ENCODE measurements around the gene SUN2. TPM values are rescaled to one million over a fixed set of nuclear protein-coding genes. Genes with fewer than 3 reads are reported as not detected.

The SUN2 gene
- total and polyA plus RNA-seq, 5 donors from 2014 or later = 260 to 454 (median 331) TPM

DNA sequence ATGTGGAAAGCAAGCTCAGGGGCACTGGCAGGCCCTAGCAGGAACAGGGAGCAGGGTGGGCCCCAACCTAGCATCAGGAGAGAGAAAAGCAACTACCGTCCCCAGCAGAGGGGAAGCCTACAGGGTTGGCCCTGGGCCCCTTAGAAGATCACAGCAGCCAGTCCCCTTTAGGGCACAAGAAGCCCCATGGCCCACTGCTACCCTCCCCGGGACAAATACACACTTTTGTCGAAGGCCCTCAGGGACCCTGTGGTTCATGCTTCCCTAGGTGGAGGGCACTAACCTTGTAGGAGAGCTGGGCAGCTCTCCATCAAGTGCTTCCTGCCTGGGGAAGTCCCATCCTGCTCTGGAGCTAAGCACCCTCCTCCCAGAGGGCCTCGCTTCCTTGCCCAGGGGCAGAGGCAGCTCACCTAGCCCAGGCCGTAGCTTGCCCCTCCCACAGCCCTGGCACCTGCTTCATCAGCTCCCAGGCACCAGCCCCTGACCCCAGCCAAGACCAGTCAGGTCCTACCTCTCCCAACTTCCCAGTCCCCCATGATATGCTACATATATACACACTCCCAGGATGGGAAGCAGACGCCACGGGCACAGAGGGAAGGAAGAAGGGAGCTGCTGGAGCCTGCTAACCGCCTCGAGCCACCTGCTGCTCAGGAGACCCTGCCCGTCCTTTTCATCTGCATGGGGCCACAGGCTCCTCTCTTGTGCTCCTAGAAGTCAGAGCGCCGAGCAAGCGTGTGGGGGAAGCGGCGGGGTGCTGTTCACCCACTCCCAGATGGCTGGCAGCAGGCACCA lies 20.1 kb downstream of the SUN2 start:
- H3K27me3 ChIP-seq (ENCODE audit: control insufficient read depth, insufficient read depth, low read length) = no peaks in the 10 kb centered on the region
- ATAC-seq (ENCODE audit: low read depth in 2 of 2) (no peak), DNase-seq (peak in 1 of 3 donors; percentile 34)
- Mint-ChIP-seq H3K4me1 (peaks cover 5 to 61% (median 22%) of the 10 kb centered on the region in 4 donors), H3K36me3 (peaks cover 27% of the 10 kb centered on the region), H3K4me3 (peak overlapping the region in 2 of 4 donors; percentile 31 to 77), H3K27ac (peak overlapping the region; percentile 80 to 89 (median 89)), H3K9me3 (no peaks in the 10 kb centered on the region), H3K27me3 (no peaks in the 10 kb centered on the region)
- H3K27ac ChIP-seq (ENCODE audit: insufficient read depth, low read length, poor library complexity, severe bottlenecking) = peak overlapping the region; percentile 47
- peaks cover 75% of the 10 kb centered on the region for H3K36me3 ChIP-seq (ENCODE audit: control insufficient read depth, insufficient read depth, low read length)
- no peak overlapping the region for H3K4me3 ChIP-seq (ENCODE audit: low read depth, low read length)
- peaks cover 23% of the 10 kb centered on the region for H3K4me1 ChIP-seq (ENCODE audit: control insufficient read depth, insufficient read depth, low read length, poor library complexity, severe bottlenecking)
- H3K9me3 ChIP-seq (ENCODE audit: control insufficient read depth in 2 of 2, low read length in 2 of 2) = no peaks in the 10 kb centered on the region

GRCh38 chr22:38735126-38735464 lies 20.7 kb downstream of the SUN2 start:
- Histone ChIP-seq H3K4me3 (ENCODE audit: low read depth, low read length) (no peak overlapping the region), H3K27me3 (ENCODE audit: control insufficient read depth, insufficient read depth, low read length) (no peaks in the 10 kb centered on the region), H3K36me3 (ENCODE audit: control insufficient read depth, insufficient read depth, low read length) (peaks cover 71% of the 10 kb centered on the region), H3K9me3 (ENCODE audit: control insufficient read depth in 2 of 2, low read length in 2 of 2) (no peaks in the 10 kb centered on the region), H3K4me1 (ENCODE audit: control insufficient read depth, insufficient read depth, low read length, poor library complexity, severe bottlenecking) (peaks cover 23% of the 10 kb centered on the region), H3K27ac (ENCODE audit: insufficient read depth, low read length, poor library complexity, severe bottlenecking) (peak overlapping the region; percentile 47)
- Mint-ChIP-seq H3K27me3 (no peaks in the 10 kb centered on the region), H3K27ac (peak overlapping the region; percentile 80 to 89 (median 89)), H3K9me3 (no peaks in the 10 kb centered on the region), H3K36me3 (peaks cover 33% of the 10 kb centered on the region), H3K4me1 (peaks cover 5 to 61% (median 22%) of the 10 kb centered on the region in 4 donors), H3K4me3 (peak overlapping the region in 1 of 4 donors; percentile 77)
- DNase-seq (no peak), ATAC-seq (ENCODE audit: low read depth in 2 of 2) (no peak)

DNA sequence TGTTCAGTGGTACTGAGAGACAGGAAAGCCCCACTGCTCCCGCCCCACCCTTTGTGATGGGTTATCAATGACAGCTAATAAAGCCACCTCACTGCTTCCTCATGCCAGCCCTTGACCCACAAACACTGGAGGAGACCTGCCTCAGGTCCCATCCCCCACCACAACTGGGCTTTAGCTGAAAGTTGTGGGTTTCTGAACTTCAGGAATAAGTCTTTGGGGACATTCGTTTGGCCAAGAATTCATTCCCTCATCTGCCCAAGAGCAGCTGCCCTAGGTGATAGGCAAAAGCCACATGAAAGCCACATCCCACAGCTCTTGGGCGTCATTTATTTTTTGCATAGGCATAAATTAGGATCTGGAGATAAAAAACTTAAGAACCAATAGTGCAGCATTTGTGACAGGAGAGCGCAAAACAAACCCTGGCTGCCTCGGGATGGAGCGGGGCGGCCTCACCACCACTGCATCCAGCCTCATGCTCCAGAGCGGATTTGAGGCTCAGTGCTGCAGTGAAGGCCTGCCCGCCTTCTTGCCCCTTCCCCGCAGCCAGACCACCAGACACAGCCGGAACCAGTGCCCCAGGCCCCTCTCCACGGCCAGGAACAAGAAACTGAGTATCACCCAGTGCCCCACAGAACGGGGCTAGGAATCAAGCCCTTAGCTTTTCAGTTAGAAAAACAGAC lies 21.2 kb downstream of the SUN2 start:
- H3K27ac ChIP-seq (ENCODE audit: insufficient read depth, low read length, poor library complexity, severe bottlenecking) = peak overlapping the region; percentile 45
- H3K4me1 ChIP-seq (ENCODE audit: control insufficient read depth, insufficient read depth, low read length, poor library complexity, severe bottlenecking) = peaks cover 23% of the 10 kb centered on the region
- Mint-ChIP-seq H3K4me1 (peaks cover 5 to 55% (median 22%) of the 10 kb centered on the region in 4 donors), H3K4me3 (peak overlapping the region in 2 of 4 donors; percentile 43 to 77), H3K27me3 (no peaks in the 10 kb centered on the region), H3K36me3 (peaks cover 37% of the 10 kb centered on the region), H3K9me3 (no peaks in the 10 kb centered on the region), H3K27ac (peak overlapping the region; percentile 80 to 90 (median 89))
- DNase-seq (no peak), ATAC-seq (ENCODE audit: low read depth in 2 of 2) (no peak)
- no peak overlapping the region for H3K4me3 ChIP-seq (ENCODE audit: low read depth, low read length)
- peaks cover 71% of the 10 kb centered on the region for H3K36me3 ChIP-seq (ENCODE audit: control insufficient read depth, insufficient read depth, low read length)
- no peaks in the 10 kb centered on the region for H3K9me3 ChIP-seq (ENCODE audit: control insufficient read depth in 2 of 2, low read length in 2 of 2)
- no peaks in the 10 kb centered on the region for H3K27me3 ChIP-seq (ENCODE audit: control insufficient read depth, insufficient read depth, low read length)

- no peak overlapping the region for H3K4me3 ChIP-seq (ENCODE audit: low read depth, low read length)
- H3K36me3 ChIP-seq (ENCODE audit: control insufficient read depth, insufficient read depth, low read length) = peaks cover 71% of the 10 kb centered on the region
- peaks cover 37% of the 10 kb centered on the region for H3K36me3 Mint-ChIP-seq
- H3K4me3 Mint-ChIP-seq = peak overlapping the region in 1 of 4 donors; percentile 77
- peaks cover 23% of the 10 kb centered on the region for H3K4me1 ChIP-seq (ENCODE audit: control insufficient read depth, insufficient read depth, low read length, poor library complexity, severe bottlenecking)
- H3K27me3 Mint-ChIP-seq = no peaks in the 10 kb centered on the region
- no peaks in the 10 kb centered on the region for H3K9me3 Mint-ChIP-seq
- ATAC-seq (ENCODE audit: low read depth in 2 of 2) = peak in 1 of 2 donors; percentile 1
- DNase-seq = no peak
- peak overlapping the region; percentile 80 to 86 (median 85) for H3K27ac Mint-ChIP-seq
- peak overlapping the region; percentile 52 for H3K27ac ChIP-seq (ENCODE audit: insufficient read depth, low read length, poor library complexity, severe bottlenecking)
- H3K9me3 ChIP-seq (ENCODE audit: control insufficient read depth in 2 of 2, low read length in 2 of 2) = no peaks in the 10 kb centered on the region
- H3K4me1 Mint-ChIP-seq = peaks cover 5 to 58% (median 22%) of the 10 kb centered on the region in 4 donors
- no peaks in the 10 kb centered on the region for H3K27me3 ChIP-seq (ENCODE audit: control insufficient read depth, insufficient read depth, low read length)
Observed at GRCh38 chr22:38733724-38734381, 21.9 kb downstream of the SUN2 start.

DNA sequence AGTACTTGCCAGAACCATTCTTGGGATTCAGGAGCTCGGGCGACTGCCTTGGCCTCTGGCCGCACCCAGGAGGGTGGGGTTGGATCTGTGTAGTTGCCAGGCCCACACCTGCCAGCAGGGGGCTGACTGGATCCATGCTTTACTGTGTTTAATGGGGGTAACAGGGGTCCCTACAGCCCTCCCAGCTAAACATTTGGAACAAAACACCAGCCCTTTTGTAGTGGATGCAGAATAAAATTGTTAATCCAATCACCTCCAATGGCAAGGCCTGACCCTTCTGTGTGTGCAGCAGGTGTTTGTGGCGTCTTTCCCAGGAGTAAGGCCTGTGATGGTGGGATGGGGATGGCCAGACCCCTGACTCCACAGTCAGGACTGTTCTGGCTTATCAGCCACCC lies 22.5 kb downstream of the SUN2 start:
- peak overlapping the region; percentile 52 for H3K27ac ChIP-seq (ENCODE audit: insufficient read depth, low read length, poor library complexity, severe bottlenecking)
- Mint-ChIP-seq H3K27ac (peak overlapping the region; percentile 59 to 86 (median 80)), H3K4me3 (peak overlapping the region in 3 of 4 donors; percentile 4 to 75 (median 19)), H3K36me3 (peaks cover 40% of the 10 kb centered on the region), H3K4me1 (peaks cover 5 to 57% (median 21%) of the 10 kb centered on the region in 4 donors), H3K9me3 (no peaks in the 10 kb centered on the region), H3K27me3 (no peaks in the 10 kb centered on the region)
- H3K4me3 ChIP-seq (ENCODE audit: low read depth, low read length) = no peak overlapping the region
- no peaks in the 10 kb centered on the region for H3K9me3 ChIP-seq (ENCODE audit: control insufficient read depth in 2 of 2, low read length in 2 of 2)
- ATAC-seq (ENCODE audit: low read depth in 2 of 2) (peak; percentile 43 to 57), DNase-seq (peak in 1 of 3 donors; percentile 65)
- peaks cover 71% of the 10 kb centered on the region for H3K36me3 ChIP-seq (ENCODE audit: control insufficient read depth, insufficient read depth, low read length)
- H3K27me3 ChIP-seq (ENCODE audit: control insufficient read depth, insufficient read depth, low read length) = no peaks in the 10 kb centered on the region
- H3K4me1 ChIP-seq (ENCODE audit: control insufficient read depth, insufficient read depth, low read length, poor library complexity, severe bottlenecking) = peaks cover 23% of the 10 kb centered on the region

GRCh38 chr22:38732251-38732815 lies 23.5 kb downstream of the SUN2 start:
- Histone ChIP-seq H3K4me3 (ENCODE audit: low read depth, low read length) (no peak overlapping the region), H3K27me3 (ENCODE audit: control insufficient read depth, insufficient read depth, low read length) (no peaks in the 10 kb centered on the region), H3K27ac (ENCODE audit: insufficient read depth, low read length, poor library complexity, severe bottlenecking) (no peak overlapping the region), H3K4me1 (ENCODE audit: control insufficient read depth, insufficient read depth, low read length, poor library complexity, severe bottlenecking) (peaks cover 17% of the 10 kb centered on the region), H3K36me3 (ENCODE audit: control insufficient read depth, insufficient read depth, low read length) (peaks cover 71% of the 10 kb centered on the region), H3K9me3 (ENCODE audit: control insufficient read depth in 2 of 2, low read length in 2 of 2) (no peaks in the 10 kb centered on the region)
- Mint-ChIP-seq H3K4me3 (peak overlapping the region in 2 of 4 donors; percentile 33 to 57), H3K36me3 (peaks cover 36% of the 10 kb centered on the region), H3K27ac (peak overlapping the region; percentile 63 to 85 (median 80)), H3K27me3 (no peaks in the 10 kb centered on the region), H3K4me1 (peaks cover 5 to 47% (median 16%) of the 10 kb centered on the region in 4 donors), H3K9me3 (no peaks in the 10 kb centered on the region)
- no peak for DNase-seq
- ATAC-seq (ENCODE audit: low read depth in 2 of 2) = no peak

- peaks cover 33% of the 10 kb centered on the region for H3K36me3 Mint-ChIP-seq
- peak overlapping the region in 2 of 4 donors; percentile 33 to 57 for H3K4me3 Mint-ChIP-seq
- ATAC-seq (ENCODE audit: low read depth in 2 of 2) (no peak), DNase-seq (no peak)
- Histone ChIP-seq H3K4me1 (ENCODE audit: control insufficient read depth, insufficient read depth, low read length, poor library complexity, severe bottlenecking) (peaks cover 11% of the 10 kb centered on the region), H3K9me3 (ENCODE audit: control insufficient read depth in 2 of 2, low read length in 2 of 2) (no peaks in the 10 kb centered on the region), H3K27ac (ENCODE audit: insufficient read depth, low read length, poor library complexity, severe bottlenecking) (no peak overlapping the region), H3K36me3 (ENCODE audit: control insufficient read depth, insufficient read depth, low read length) (peaks cover 71% of the 10 kb centered on the region), H3K4me3 (ENCODE audit: low read depth, low read length) (no peak overlapping the region), H3K27me3 (ENCODE audit: control insufficient read depth, insufficient read depth, low read length) (no peaks in the 10 kb centered on the region)
- H3K27ac Mint-ChIP-seq = peak overlapping the region in 2 of 3 donors; percentile 63 to 85
- no peaks in the 10 kb centered on the region for H3K27me3 Mint-ChIP-seq
- peaks cover 5 to 42% (median 14%) of the 10 kb centered on the region in 4 donors for H3K4me1 Mint-ChIP-seq
- no peaks in the 10 kb centered on the region for H3K9me3 Mint-ChIP-seq
Observed at GRCh38 chr22:38731703-38732161, 24.1 kb downstream of the SUN2 start.
